ENCODE measurements around the gene FAM174B.
"Not testable (repeated sequence)": the region's sequence is repeated elsewhere in the genome, so short reads cannot be mapped to it uniquely, and the experiment has no call there.

FAM174B gene

GRCh38 chr15:92619145-92620101 lies 36.2 kb downstream of the FAM174B start:
- no peak for DNase-seq (ENCODE audit: low read depth, low spot score)

GRCh38 chr15:92617549-92618520 lies 37.7 kb downstream of the FAM174B start:
- DNase-seq (ENCODE audit: low read depth, low spot score): peak; percentile 81

- peak; percentile 22 for DNase-seq (ENCODE audit: low read depth, low spot score)
Observed at GRCh38 chr15:92616621-92617548, 38.7 kb downstream of the FAM174B start.

GRCh38 chr15:92614791-92615785 lies 40.5 kb downstream of the FAM174B start:
- no peak for DNase-seq (ENCODE audit: low read depth, low spot score)

- no peak for DNase-seq (ENCODE audit: low read depth, low spot score)
Observed at GRCh38 chr15:92614301-92614700, 41.3 kb downstream of the FAM174B start.

GRCh38 chr15:92613841-92614240 lies 41.7 kb downstream of the FAM174B start:
- no peak for DNase-seq (ENCODE audit: low read depth, low spot score)

GRCh38 chr15:92612891-92613290 lies 42.7 kb downstream of the FAM174B start:
- DNase-seq (ENCODE audit: low read depth, low spot score): no peak

GRCh38 chr15:92611995-92612745 lies 43.4 kb downstream of the FAM174B start:
- no peak for DNase-seq (ENCODE audit: low read depth, low spot score)

- DNase-seq (ENCODE audit: low read depth, low spot score): no peak
Observed at GRCh38 chr15:92611150-92611549, 44.4 kb downstream of the FAM174B start.

GRCh38 chr15:92610101-92610520 lies 45.5 kb downstream of the FAM174B start:
- no peak for DNase-seq (ENCODE audit: low read depth, low spot score)

- no peak for DNase-seq (ENCODE audit: low read depth, low spot score)
Observed at GRCh38 chr15:92608866-92609700, 46.5 kb downstream of the FAM174B start.

- DNase-seq (ENCODE audit: low read depth, low spot score): not testable (repeated sequence)
Observed at GRCh38 chr15:92606836-92607150, 48.8 kb downstream of the FAM174B start.

- no peak for DNase-seq (ENCODE audit: low read depth, low spot score)
Observed at GRCh38 chr15:92606126-92606835, 49.3 kb downstream of the FAM174B start.

GRCh38 chr15:92605225-92605944 lies 50.2 kb downstream of the FAM174B start:
- no peak for DNase-seq (ENCODE audit: low read depth, low spot score)

GRCh38 chr15:92603743-92604470 lies 51.7 kb downstream of the FAM174B start:
- no peak for DNase-seq (ENCODE audit: low read depth, low spot score)

GRCh38 chr15:92603278-92603677 lies 52.3 kb downstream of the FAM174B start:
- DNase-seq (ENCODE audit: low read depth, low spot score): no peak

All from ELF-1 (cell line).